Activated effector memory CD4-positive, alpha-beta T cell treated with Interleukin-2 at 50 U/mL for 16 hours (primary cell): ENCODE results near the gene CPPED1.

Experiments
- DNase-seq: peaks from one replicate; pipeline ENCODE4 v3.0.0-alpha.2; 2020

The CPPED1 gene

GRCh38 chr16:12677502-12677901 is 126.2 kb downstream of the CPPED1 start:
- no peak for DNase-seq

- no peak for DNase-seq
Measured at GRCh38 chr16:12675852-12676251, 127.8 kb downstream of the CPPED1 start.

- no peak for DNase-seq
Measured at GRCh38 chr16:12675046-12675445, 128.6 kb downstream of the CPPED1 start.

GRCh38 chr16:12674524-12674923 is 129.2 kb downstream of the CPPED1 start:
- DNase-seq: no peak

GRCh38 chr16:12674071-12674470 is 129.6 kb downstream of the CPPED1 start:
- DNase-seq: no peak

- DNase-seq: no peak
Measured at GRCh38 chr16:12673466-12673865, 130.2 kb downstream of the CPPED1 start.

- no peak for DNase-seq
Measured at GRCh38 chr16:12672986-12673385, 130.7 kb downstream of the CPPED1 start.

GRCh38 chr16:12669908-12670307 is 133.8 kb downstream of the CPPED1 start:
- no peak for DNase-seq

GRCh38 chr16:12667909-12668308 is 135.8 kb downstream of the CPPED1 start:
- no peak for DNase-seq

GRCh38 chr16:12664164-12664733 is 139.4 kb downstream of the CPPED1 start:
- DNase-seq: no peak

- no peak for DNase-seq
Measured at GRCh38 chr16:12661656-12662172, 142.0 kb downstream of the CPPED1 start.

GRCh38 chr16:12659871-12660270 is 143.8 kb downstream of the CPPED1 start:
- no peak for DNase-seq

GRCh38 chr16:12658506-12658905 is 145.2 kb downstream of the CPPED1 start:
- no peak for DNase-seq

GRCh38 chr16:12655537-12655936 is 148.2 kb downstream of the CPPED1 start:
- DNase-seq: no peak

GRCh38 chr16:12653820-12654392 is 149.8 kb downstream of the CPPED1 start:
- DNase-seq: no peak

- DNase-seq: no peak
Measured at GRCh38 chr16:12652924-12653323, 150.8 kb downstream of the CPPED1 start.

- no peak for DNase-seq
Measured at GRCh38 chr16:12651765-12652512, 151.7 kb downstream of the CPPED1 start.

- DNase-seq: no peak
Measured at GRCh38 chr16:12649356-12649755, 154.3 kb downstream of the CPPED1 start.

- DNase-seq: no peak
Measured at GRCh38 chr16:12646490-12647274, 157.0 kb downstream of the CPPED1 start.

GRCh38 chr16:12646098-12646489 is 157.6 kb downstream of the CPPED1 start:
- DNase-seq: no peak

GRCh38 chr16:12643034-12643455 is 160.6 kb downstream of the CPPED1 start:
- DNase-seq: no peak

- no peak for DNase-seq
Measured at GRCh38 chr16:12639044-12639443, 164.6 kb downstream of the CPPED1 start.

GRCh38 chr16:12637002-12637401 is 166.7 kb downstream of the CPPED1 start:
- no peak for DNase-seq
